ENCODE measurements around the gene TANGO2. TPM values are rescaled to one million over a fixed set of nuclear protein-coding genes. Genes with fewer than 3 reads are reported as not detected.

The TANGO2 gene
- total RNA-seq, 1 donor from 2014 or later = 17.4 TPM

- DNase-seq (ENCODE audit: extremely low spot score, unreplicated experiment) = no peak
- H3K27ac Mint-ChIP-seq = peak overlapping the region; percentile 50
- peak; percentile 72 for TF ChIP-seq CTCF (conservative IDR thresholded peaks at IDR 0.05)
- no peaks in the 10 kb centered on the region for H3K9me3 Mint-ChIP-seq
- no peaks in the 10 kb centered on the region for H3K4me1 Mint-ChIP-seq (ENCODE audit: unreplicated experiment)
- H3K4me3 Mint-ChIP-seq = no peak overlapping the region
- H3K36me3 Mint-ChIP-seq = peaks cover 10% of the 10 kb centered on the region
- H3K27me3 Mint-ChIP-seq = no peaks in the 10 kb centered on the region
Observed at GRCh38 chr22:20111045-20111688, 90.3 kb downstream of the TANGO2 start.

GRCh38 chr22:20111689-20112622, 91.0 kb downstream of the TANGO2 start:
- H3K27me3 Mint-ChIP-seq = no peaks in the 10 kb centered on the region
- H3K9me3 Mint-ChIP-seq = no peaks in the 10 kb centered on the region
- H3K36me3 Mint-ChIP-seq = peaks cover 10% of the 10 kb centered on the region
- H3K27ac Mint-ChIP-seq = peak overlapping the region; percentile 73
- H3K4me1 Mint-ChIP-seq (ENCODE audit: unreplicated experiment) = no peaks in the 10 kb centered on the region
- H3K4me3 Mint-ChIP-seq = no peak overlapping the region
- DNase-seq (ENCODE audit: extremely low spot score, unreplicated experiment) = no peak
- no peak for TF ChIP-seq CTCF (conservative IDR thresholded peaks at IDR 0.05)

- H3K9me3 Mint-ChIP-seq = no peaks in the 10 kb centered on the region
- TF ChIP-seq CTCF (conservative IDR thresholded peaks at IDR 0.05) = no peak
- H3K4me3 Mint-ChIP-seq = no peak overlapping the region
Observed at GRCh38 chr22:20112623-20113511, 92.0 kb downstream of the TANGO2 start.

GRCh38 chr22:20113551-20114310, 92.8 kb downstream of the TANGO2 start:
- TF ChIP-seq CTCF (conservative IDR thresholded peaks at IDR 0.05) = no peak
- Mint-ChIP-seq H3K4me3 (no peak overlapping the region), H3K4me1 (ENCODE audit: unreplicated experiment) (peaks cover 3% of the 10 kb centered on the region), H3K9me3 (no peaks in the 10 kb centered on the region), H3K27ac (peak overlapping the region; percentile 31), H3K36me3 (peaks cover 9% of the 10 kb centered on the region), H3K27me3 (no peaks in the 10 kb centered on the region)
- no peak for DNase-seq (ENCODE audit: extremely low spot score, unreplicated experiment)

More at GRCh38 chr22:20112623-20113511, 92.0 kb downstream of the TANGO2 start:
- Mint-ChIP-seq H3K27ac (no peak overlapping the region), H3K4me1 (ENCODE audit: unreplicated experiment) (no peaks in the 10 kb centered on the region), H3K36me3 (peaks cover 10% of the 10 kb centered on the region), H3K27me3 (no peaks in the 10 kb centered on the region)
- DNase-seq (ENCODE audit: extremely low spot score, unreplicated experiment) = no peak
